ENCODE data around the gene C5orf47.

The C5orf47 gene

GRCh38 chr5:174020928-174021304 lies 31.9 kb downstream of the C5orf47 start:
- in situ Hi-C loops (cut with HindIII; ENCODE audit: low sequenced_read_pairs), result no loop called here
- DNase-seq (ENCODE audit: low read depth), result no peak
- H3K4me3 ChIP-seq (ENCODE audit: low read depth, low read length), result no peak overlapping the region
- no peak for TF ChIP-seq CTCF (IDR thresholded peaks at IDR 0.05; ENCODE audit: low read depth, low read length, missing control alignments)

DNA sequence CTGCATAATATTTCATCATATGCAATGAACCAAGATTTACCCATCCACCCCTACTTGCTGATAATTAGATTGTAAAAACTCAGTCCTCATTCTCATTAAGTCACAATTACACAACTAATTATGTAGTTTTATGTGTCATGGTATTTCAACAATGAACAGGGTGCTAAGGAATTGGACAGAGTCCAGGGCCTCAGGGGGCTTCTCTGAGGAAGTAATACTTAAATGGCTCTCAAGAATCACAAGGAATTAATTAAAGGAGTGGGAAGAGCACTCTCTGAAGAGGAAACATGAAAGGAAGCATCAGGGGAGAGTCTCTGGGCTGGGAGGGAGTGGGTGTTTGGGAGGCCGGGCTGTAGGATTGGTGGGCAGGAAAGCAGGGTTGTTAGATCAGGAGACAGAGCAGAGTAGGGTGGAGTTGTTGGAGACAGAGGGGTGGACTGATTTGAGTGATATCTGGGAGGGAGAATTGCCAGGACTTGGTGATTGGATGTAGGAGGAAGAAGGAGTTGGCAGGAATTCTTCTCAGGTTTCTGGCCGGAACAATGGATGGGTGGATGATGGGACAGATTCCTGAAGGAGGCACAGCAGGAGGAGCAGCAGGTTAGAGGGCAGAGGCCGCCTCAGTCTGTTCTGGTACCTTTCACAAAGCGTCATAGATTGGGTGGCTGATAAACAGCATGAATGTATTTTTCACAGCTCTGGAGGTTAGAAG lies 33.6 kb downstream of the C5orf47 start:
- no peak overlapping the region for H3K4me3 ChIP-seq (ENCODE audit: low read depth, low read length)
- no peak for DNase-seq (ENCODE audit: low read depth)
- in situ Hi-C loops (cut with HindIII; ENCODE audit: low sequenced_read_pairs), result no loop called here
- TF ChIP-seq CTCF (IDR thresholded peaks at IDR 0.05; ENCODE audit: low read depth, low read length, missing control alignments), result no peak

GRCh38 chr5:174030286-174030685 lies 41.3 kb downstream of the C5orf47 start:
- no peak for DNase-seq (ENCODE audit: low read depth)
- no peak for TF ChIP-seq CTCF (IDR thresholded peaks at IDR 0.05; ENCODE audit: low read depth, low read length, missing control alignments)
- in situ Hi-C loops (cut with HindIII; ENCODE audit: low sequenced_read_pairs), result loop anchor here (25.0 kb wide), 1 partner anchor 282 kb away; no protein-coding TSS in a partner anchor
- H3K4me3 ChIP-seq (ENCODE audit: low read depth, low read length), result no peak overlapping the region

- in situ Hi-C loops (cut with HindIII; ENCODE audit: low sequenced_read_pairs), result loop anchor here (25.0 kb wide), 1 partner anchor 268 kb away; no protein-coding TSS in a partner anchor
- DNase-seq (ENCODE audit: low read depth), result no peak
- no peak for TF ChIP-seq CTCF (IDR thresholded peaks at IDR 0.05; ENCODE audit: low read depth, low read length, missing control alignments)
- H3K4me3 ChIP-seq (ENCODE audit: low read depth, low read length), result no peak overlapping the region
These were observed 55.7 kb downstream of the C5orf47 start for GRCh38 chr5:174044466-174045254.

DNA sequence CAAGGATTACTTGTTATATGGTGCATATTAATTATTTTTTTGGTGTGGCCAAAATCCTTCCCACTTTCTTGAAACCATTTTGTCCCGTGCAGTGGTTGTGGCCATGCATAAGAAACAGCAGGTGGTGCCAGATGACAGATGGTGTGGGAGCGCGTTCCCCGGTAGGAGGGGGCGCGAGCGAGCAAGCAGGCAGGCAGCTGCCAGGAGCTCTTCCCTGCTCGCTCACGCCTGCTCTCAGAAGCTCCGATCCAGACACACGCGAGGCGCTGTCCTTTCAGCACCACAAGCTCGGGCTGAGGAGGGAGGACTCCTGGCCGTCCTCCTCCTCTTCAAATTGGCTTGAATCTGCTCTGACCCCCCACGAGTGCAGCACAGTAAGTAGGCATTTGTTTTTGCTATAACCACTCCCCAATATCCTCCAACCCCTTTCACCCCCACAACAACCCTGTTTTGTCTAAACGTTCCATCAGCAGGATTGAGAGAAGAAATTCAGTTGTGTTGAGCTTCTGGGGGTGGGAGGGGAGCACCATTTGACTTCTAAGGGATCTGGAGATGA lies 56.6 kb downstream of the C5orf47 start, which contains the start of gene NSG2:
Gene NSG2 (plus strand): TSS at position 237 of the 556 bp plus-strand sequence. CDS start 1,050 bp downstream, outside the sequence.
- in situ Hi-C loops (cut with HindIII; ENCODE audit: low sequenced_read_pairs), result loop anchor here (25.0 kb wide), 1 partner anchor 267 kb away; no protein-coding TSS in a partner anchor
- TF ChIP-seq CTCF (IDR thresholded peaks at IDR 0.05; ENCODE audit: low read depth, low read length, missing control alignments), result peak; percentile 93
- DNase-seq (ENCODE audit: low read depth), result peak; percentile 94
- H3K4me3 ChIP-seq (ENCODE audit: low read depth, low read length), result no peak within 1 kb of the TSS

GRCh38 chr5:174046558-174046957 lies 57.6 kb downstream of the C5orf47 start:
- no peak for TF ChIP-seq CTCF (IDR thresholded peaks at IDR 0.05; ENCODE audit: low read depth, low read length, missing control alignments)
- DNase-seq (ENCODE audit: low read depth), result no peak
- H3K4me3 ChIP-seq (ENCODE audit: low read depth, low read length), result no peak overlapping the region
- in situ Hi-C loops (cut with HindIII; ENCODE audit: low sequenced_read_pairs), result loop anchor here (25.0 kb wide), 1 partner anchor 266 kb away; no protein-coding TSS in a partner anchor

All from astrocyte of the cerebellum (primary cell).